Liver (tissue), 9 donors: ENCODE results near the gene RAPSN. TPM values are rescaled to one million over a fixed set of nuclear protein-coding genes. Genes with fewer than 3 reads are reported as not detected.

Source experiments
- DNase-seq: peaks from one replicate; pipeline ENCODE4 v3.0.0-alpha.2; 2017; ENCODE audit warnings: low spot score
- H3K27ac ChIP-seq, 2 donors: one replicate each; pipeline ENCODE4 v1.7.0; 2013; ENCODE audit warnings: inconsistent platforms in 2 of 2, low read length in 2 of 2, control low read depth in 1 of 2, low read depth in 1 of 2, mild to moderate bottlenecking in 1 of 2
- H3K27me3 ChIP-seq, 4 donors: one replicate each; pipeline versions ENCODE4 v1.6.1 to v1.7.0; 2013; ENCODE audit warnings: low read length in 3 of 4, inconsistent platforms in 1 of 4, mild to moderate bottlenecking in 1 of 4, moderate library complexity in 1 of 4; ENCODE audit not compliant: control insufficient read depth in 4 of 4, insufficient read depth in 4 of 4
- H3K36me3 ChIP-seq, 4 donors: one replicate each; pipeline versions ENCODE4 v1.6.1 to v1.7.0; 2013; ENCODE audit warnings: low read length in 3 of 4, mild to moderate bottlenecking in 3 of 4, low read depth in 1 of 4, moderate library complexity in 1 of 4; ENCODE audit not compliant: control insufficient read depth in 4 of 4, insufficient read depth in 3 of 4
- H3K4me1 ChIP-seq, 4 donors: one replicate each; pipeline versions ENCODE4 v1.6.1 to v1.7.0; 2013; ENCODE audit warnings: low read length in 3 of 4, mild to moderate bottlenecking in 3 of 4, moderate library complexity in 1 of 4; ENCODE audit not compliant: control insufficient read depth in 4 of 4, insufficient read depth in 4 of 4
- H3K4me3 ChIP-seq, 3 donors: one replicate each; pipeline versions ENCODE4 v1.6.1 to v1.7.0; 2013; ENCODE audit warnings: low read length in 3 of 3, control low read depth in 1 of 3, low read depth in 1 of 3, mild to moderate bottlenecking in 1 of 3
- H3K9ac ChIP-seq, 2 donors: one replicate each; pipeline ENCODE4 v1.7.0; 2013; ENCODE audit warnings: low read length in 2 of 2, mild to moderate bottlenecking in 2 of 2, moderate library complexity in 2 of 2, control low read depth in 1 of 2, low read depth in 1 of 2
- H3K9me3 ChIP-seq, 4 donors: one replicate each; pipeline versions ENCODE4 v1.6.1 to v1.7.0; 2013; ENCODE audit warnings: low read length in 3 of 4; ENCODE audit not compliant: control insufficient read depth in 4 of 4
- EGR1 ChIP-seq, 2 donors: IDR thresholded peaks; 2 replicates each; pipeline ENCODE4 v1.6.1; 2016 to 2018; ENCODE audit warnings: antibody characterized with exemption in 2 of 2, low read depth in 2 of 2
- FOXA1 ChIP-seq: IDR thresholded peaks from 2 replicates; pipeline ENCODE4 v1.6.1; 2016; ENCODE audit warnings: antibody characterized with exemption
- FOXA2 ChIP-seq: IDR thresholded peaks from 2 replicates; pipeline ENCODE4 v1.6.1; 2016; ENCODE audit warnings: antibody characterized with exemption
- GABPA ChIP-seq, 2 donors: IDR thresholded peaks in 1 of 2; conservative IDR thresholded peaks in 1 of 2; 2 replicates each; pipeline ENCODE4 v1.6.1; 2016; ENCODE audit warnings: antibody characterized with exemption in 2 of 2, mild to moderate bottlenecking in 1 of 2, moderate library complexity in 1 of 2
- HNF4A ChIP-seq, 2 donors: conservative IDR thresholded peaks; 2 replicates each; pipeline ENCODE4 v1.6.1; 2016; ENCODE audit warnings: antibody characterized with exemption in 2 of 2, mild to moderate bottlenecking in 2 of 2
- HNF4G ChIP-seq: IDR thresholded peaks from 2 replicates; pipeline ENCODE4 v1.6.1; 2016; ENCODE audit warnings: antibody characterized with exemption
- JUND ChIP-seq, 2 donors: IDR thresholded peaks; 2 replicates each; pipeline ENCODE4 v1.6.1; 2016; ENCODE audit warnings: antibody characterized with exemption in 2 of 2
- MAX ChIP-seq: IDR thresholded peaks from 2 replicates; pipeline ENCODE4 v1.6.1; 2016; ENCODE audit warnings: antibody characterized with exemption
- NR2F2 ChIP-seq: IDR thresholded peaks from 2 replicates; pipeline ENCODE4 v1.6.1; 2016; ENCODE audit warnings: antibody characterized with exemption
- RAD21 ChIP-seq, 2 donors: IDR thresholded peaks; 2 replicates each; pipeline ENCODE4 v1.6.1; 2016; ENCODE audit warnings: antibody characterized with exemption in 2 of 2, mild to moderate bottlenecking in 2 of 2
- RXRA ChIP-seq, 2 donors: IDR thresholded peaks; 2 replicates each; pipeline ENCODE4 v1.6.1; 2017 to 2018; ENCODE audit warnings: antibody characterized with exemption in 2 of 2, mild to moderate bottlenecking in 1 of 2
- SP1 ChIP-seq: IDR thresholded peaks from 2 replicates; pipeline ENCODE4 v1.6.1; 2018; ENCODE audit warnings: antibody characterized with exemption, mild to moderate bottlenecking
- TAF1 ChIP-seq: conservative IDR thresholded peaks from 2 replicates; pipeline ENCODE4 v1.6.1; 2016; ENCODE audit warnings: antibody characterized with exemption, mild to moderate bottlenecking
- ZBTB33 ChIP-seq: IDR thresholded peaks from 2 replicates; pipeline ENCODE4 v1.6.1; 2016; ENCODE audit warnings: antibody characterized with exemption
- WGBS: extraction: QIAGEN DNeasy Blood & Tissue Kit; methylation state at CpG from one replicate; pipeline ENCODE4 v1.1.7; 2013; 5-methylcytosine and 5-hydroxymethylcytosine counted together
- polyA plus RNA-seq, 2 donors: library from polyadenylated mRNA; stranded (reverse) in 1 of 2; unstranded in 1 of 2; fragments of 200-250 nt in 1 of 2; fragments of >200 nt in 1 of 2; fragmentation: Nextera tagmentation in 1 of 2; extraction: Ambion mirVana in 1 of 2; gene quantifications; one replicate each; pipeline versions ENCODE4 v1.2.1 to v1.2.3, GENCODE V29; 2013 to 2015
- total RNA-seq, 2 donors: library from RNA; depleted of rRNA; stranded (reverse); fragments of >200 nt; gene quantifications; one replicate each; pipeline ENCODE4 v1.2.3, GENCODE V29; 2014
- donor health status: healthy.
- donor health status: healthy.
- donor health status: healthy.
- donor health status: healthy.
- donor health status: healthy.

The RAPSN gene
- total and polyA plus RNA-seq, 4 donors = 0.12 to 0.59 (median 0.28) TPM; not detected in 1

- DNase-seq = no peak
- 40% methylated on average over 3 of the region's 3 CpGs for WGBS
- peak overlapping the region; percentile 7 to 75 for H3K9ac ChIP-seq
- peak overlapping the region in 2 of 3 donors; percentile 37 to 47 for H3K4me3 ChIP-seq
- peak overlapping the region; percentile 69 to 77 for H3K27ac ChIP-seq
- H3K9me3 ChIP-seq = no peaks in the 10 kb centered on the region
- H3K27me3 ChIP-seq = no peaks in the 10 kb centered on the region
- TF ChIP-seq MAX = no peak
- TF ChIP-seq HNF4A (conservative IDR thresholded peaks at IDR 0.05) = no peak
- TF ChIP-seq FOXA1 = no peak
- no peak for TF ChIP-seq JUND (IDR thresholded peaks at IDR 0.05)
- H3K36me3 ChIP-seq = peaks cover 0 to 6% (median 3%) of the 10 kb centered on the region in 4 donors
- peaks cover 11 to 68% (median 64%) of the 10 kb centered on the region in 4 donors for H3K4me1 ChIP-seq
Measured at GRCh38 chr11:47498149-47498548, 49.2 kb upstream of the RAPSN start.

- Histone ChIP-seq H3K36me3 (peaks cover 0 to 6% (median 3%) of the 10 kb centered on the region in 4 donors), H3K27me3 (no peaks in the 10 kb centered on the region), H3K4me1 (peaks cover 12 to 63% (median 57%) of the 10 kb centered on the region in 4 donors), H3K9me3 (no peaks in the 10 kb centered on the region), H3K4me3 (no peak overlapping the region), H3K9ac (no peak overlapping the region), H3K27ac (peak overlapping the region; percentile 39 to 69)
- no peak for DNase-seq
- TF ChIP-seq ZBTB33 = no peak
- no peak for TF ChIP-seq FOXA2
- no peak for TF ChIP-seq SP1
- TF ChIP-seq TAF1 = no peak
- TF ChIP-seq RAD21 (IDR thresholded peaks at IDR 0.05) = no peak
Measured at GRCh38 chr11:47496808-47497207, 47.9 kb upstream of the RAPSN start.

- no peak overlapping the region for H3K27ac ChIP-seq
- no peak for DNase-seq
- no peaks in the 10 kb centered on the region for H3K9me3 ChIP-seq
- H3K27me3 ChIP-seq = no peaks in the 10 kb centered on the region
- H3K4me1 ChIP-seq = peaks cover 10 to 55% (median 51%) of the 10 kb centered on the region in 4 donors
- H3K36me3 ChIP-seq = peaks cover 0 to 6% (median 3%) of the 10 kb centered on the region in 4 donors
- H3K4me3 ChIP-seq = no peak overlapping the region
- H3K9ac ChIP-seq = peak overlapping the region in 1 of 2 donors; percentile 11
- WGBS = 57% methylated on average over 1 of the region's 1 CpG
- no peak for TF ChIP-seq JUND (IDR thresholded peaks at IDR 0.05)
- no peak for TF ChIP-seq RXRA (IDR thresholded peaks at IDR 0.05)
- TF ChIP-seq SP1 = no peak
- no peak for TF ChIP-seq FOXA1
- no peak for TF ChIP-seq NR2F2
- no peak for TF ChIP-seq RAD21 (IDR thresholded peaks at IDR 0.05)
- no peak for TF ChIP-seq FOXA2
- TF ChIP-seq HNF4G = no peak
- no peak for TF ChIP-seq EGR1 (IDR thresholded peaks at IDR 0.05; ENCODE audit: low read depth in 2 of 2)
- no peak for TF ChIP-seq GABPA (IDR thresholded peaks at IDR 0.05 in 1 of 2, conservative IDR thresholded peaks at IDR 0.05 in 1 of 2)
Measured at GRCh38 chr11:47495856-47496217, 46.9 kb upstream of the RAPSN start.
